NCI-H1694 treated with DMSO at 0.1 percent for 48 hours (cell line): ENCODE measurements around the gene BTBD7.

Experiments used
- DNase-seq: peaks from one replicate; lab custom pipeline; 2025; lab: John Stamatoyannopoulos, UW

BTBD7 gene

DNA sequence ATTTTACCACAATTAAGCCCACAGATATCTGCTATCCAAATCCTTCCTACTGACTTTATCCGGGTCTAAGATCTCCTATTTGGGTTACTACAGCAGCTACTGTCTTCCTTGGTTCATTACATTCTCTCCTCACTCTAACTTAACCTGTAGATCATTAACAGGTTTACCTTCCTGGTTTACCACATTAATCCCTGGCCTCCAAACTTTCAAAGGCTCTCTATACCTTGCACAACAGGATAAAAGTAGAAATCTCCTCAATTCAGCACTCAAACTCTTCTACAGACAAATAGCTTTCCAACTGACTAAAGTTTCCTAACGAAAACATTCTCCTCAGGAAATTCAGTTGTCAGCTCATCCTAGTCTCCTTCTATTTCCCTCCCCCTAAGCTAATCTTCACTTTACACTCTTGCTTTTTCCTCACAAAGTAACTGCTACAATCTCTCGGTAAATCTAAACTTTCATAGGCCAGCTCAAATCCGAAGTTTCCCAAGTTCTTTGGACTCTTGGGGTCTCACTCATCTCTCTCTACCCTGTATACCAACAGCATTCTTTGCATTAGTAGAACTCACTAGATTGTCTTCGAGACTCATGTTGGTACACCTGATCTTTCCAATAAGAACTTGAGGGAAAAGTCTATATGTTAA is 2.7 kb downstream of the BTBD7 start:
- no peak for DNase-seq

DNA sequence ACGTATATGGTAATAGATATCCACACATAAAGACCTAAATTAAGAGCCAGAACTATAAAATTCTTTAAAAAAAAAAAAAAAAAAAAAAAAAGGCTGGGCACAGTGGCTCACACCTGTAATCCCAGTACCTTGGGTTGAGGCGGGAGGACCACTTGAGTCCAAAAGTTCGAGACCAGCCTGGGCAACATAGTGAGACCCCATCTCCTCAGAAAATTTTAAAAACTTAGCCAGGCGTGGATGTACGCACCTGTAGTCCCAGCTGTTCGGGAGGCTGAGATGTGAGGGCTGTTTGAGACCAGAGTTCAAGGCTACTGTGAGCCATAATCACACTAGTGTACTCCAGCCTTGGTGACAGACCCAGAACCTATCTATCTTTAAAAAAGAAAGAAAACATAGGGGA is 4.3 kb downstream of the BTBD7 start:
- DNase-seq, result no peak

DNA sequence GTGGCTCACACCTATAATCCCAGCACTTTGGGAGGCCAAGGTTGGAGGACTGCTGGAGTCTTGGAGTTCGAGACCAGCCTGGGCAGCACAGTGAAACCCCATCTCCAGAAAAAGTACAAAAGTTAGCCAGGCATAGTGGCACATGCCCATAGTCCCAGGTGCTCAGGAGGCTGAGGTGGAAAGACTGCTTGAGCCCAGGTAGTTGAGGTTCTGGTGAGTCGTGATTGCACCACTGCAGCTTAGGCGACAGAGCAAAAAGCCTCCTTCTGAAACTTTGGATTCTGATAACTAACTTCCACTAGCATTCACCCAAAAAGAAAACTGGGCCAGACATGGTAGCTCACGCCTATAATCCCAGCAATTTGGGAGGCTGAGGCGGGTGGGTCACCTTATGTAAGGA is 6.6 kb downstream of the BTBD7 start:
- no peak for DNase-seq

DNA sequence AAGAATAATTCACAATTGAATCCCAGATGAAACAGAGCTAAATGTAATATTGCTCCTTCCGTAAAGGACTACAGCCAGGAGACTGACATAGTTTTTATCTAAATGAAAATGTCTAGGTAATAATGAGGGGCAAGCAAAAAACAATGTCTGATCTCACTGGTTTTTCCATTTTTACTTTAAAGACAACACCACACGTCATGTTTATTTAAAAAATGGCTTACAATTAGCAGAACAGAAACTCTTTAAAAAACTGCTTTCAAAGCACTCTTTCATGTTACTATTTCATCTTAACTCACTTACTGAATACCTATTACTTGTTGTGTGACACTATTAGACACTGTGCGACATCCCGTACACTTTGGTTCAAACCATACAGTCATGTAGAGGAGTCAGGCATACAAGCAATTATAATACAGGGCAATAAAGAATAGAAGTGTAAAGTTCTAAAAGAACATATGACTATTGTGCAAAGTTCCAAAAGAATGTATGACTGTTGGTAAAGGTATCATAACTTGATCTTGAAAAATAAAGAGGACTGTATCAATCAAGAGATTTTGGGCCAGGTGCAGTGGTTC is 9.1 kb downstream of the BTBD7 start:
- no peak for DNase-seq

DNA sequence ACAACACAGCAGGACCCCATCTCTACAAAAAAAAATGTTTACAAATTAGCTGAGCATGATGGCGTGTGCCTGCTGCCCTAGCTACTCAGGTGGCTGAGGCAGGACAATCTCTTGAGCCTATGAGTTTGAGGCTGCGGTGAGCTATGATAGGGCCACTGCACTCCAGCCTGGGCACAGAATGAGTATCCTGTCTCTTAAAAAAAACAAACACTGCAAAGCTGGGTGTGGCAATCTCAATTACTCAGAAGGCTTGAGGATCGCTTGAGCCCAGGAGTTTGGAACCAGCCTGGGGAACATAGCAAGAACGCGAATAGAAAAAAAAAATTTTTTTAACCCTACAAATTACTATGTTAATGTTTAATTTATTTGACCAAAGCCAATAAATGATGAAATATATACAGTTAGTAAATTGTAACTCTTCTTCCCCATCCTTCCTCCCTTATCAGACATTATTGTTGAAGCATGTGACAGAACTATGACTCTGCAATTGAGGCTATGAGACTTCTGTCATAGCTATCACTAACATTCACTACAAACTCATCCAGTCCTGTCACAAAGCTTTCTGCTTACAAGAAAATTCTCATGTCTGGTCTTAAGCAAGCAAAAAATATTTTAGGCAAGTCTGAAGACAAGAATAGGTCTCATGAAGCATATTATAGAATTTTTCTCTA is 9.8 kb downstream of the BTBD7 start:
- DNase-seq, result no peak

DNA sequence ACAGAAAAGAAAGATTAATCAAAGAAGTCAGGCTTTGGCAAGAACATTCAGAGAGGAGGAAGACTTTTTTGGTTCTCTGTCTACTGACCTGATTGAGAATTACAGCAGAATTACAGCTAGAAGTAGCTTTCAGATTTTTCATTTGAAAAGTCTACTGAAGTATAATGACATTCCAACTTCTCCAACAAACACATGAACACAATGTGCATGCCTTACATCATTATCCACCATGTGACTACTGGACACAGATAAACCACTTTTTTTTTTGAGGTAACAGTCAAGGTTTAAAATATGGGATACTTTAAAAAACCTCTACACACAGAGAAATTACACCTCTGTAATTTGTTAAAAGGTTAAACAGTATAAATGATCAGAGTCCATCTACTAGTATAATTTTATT is 12.3 kb downstream of the BTBD7 start:
- no peak for DNase-seq

DNA sequence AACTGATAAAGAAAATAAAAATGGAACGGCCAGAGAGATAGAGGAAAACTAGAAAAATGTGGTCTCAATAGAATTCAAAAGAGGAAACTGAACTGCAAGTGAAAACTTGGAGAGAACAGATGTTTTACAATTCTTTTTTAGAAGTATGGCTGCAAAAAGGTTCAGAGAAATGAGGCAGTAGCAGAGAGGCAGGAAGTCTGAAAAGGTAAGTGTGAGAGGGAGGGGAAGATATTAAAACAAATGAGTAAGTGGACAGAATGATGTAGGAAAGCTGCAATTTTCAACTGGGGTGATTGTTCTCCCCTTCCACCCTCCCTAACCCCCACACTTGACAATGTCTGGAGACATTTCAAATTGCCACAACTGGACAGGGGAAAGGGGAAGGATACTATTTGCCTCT is 12.9 kb downstream of the BTBD7 start:
- no peak for DNase-seq

DNA sequence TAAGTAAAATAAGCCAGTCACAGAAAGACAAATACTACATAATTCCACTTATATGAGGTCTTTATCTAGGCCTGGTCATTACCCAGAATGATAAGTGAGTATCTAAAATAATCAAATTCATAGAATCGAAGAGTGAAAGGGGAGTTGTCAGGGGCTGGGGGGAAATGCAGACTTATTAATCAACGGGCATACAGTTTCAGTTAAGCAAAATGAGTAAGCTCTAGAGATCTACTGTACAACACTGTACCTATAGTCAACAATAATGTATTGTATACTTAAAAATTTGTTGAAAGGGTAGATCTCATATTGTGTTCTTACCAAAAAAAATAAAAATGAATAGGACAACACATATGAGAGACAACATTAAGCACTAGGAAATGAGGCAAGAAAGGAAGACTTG is 13.3 kb downstream of the BTBD7 start:
- no peak for DNase-seq

DNA sequence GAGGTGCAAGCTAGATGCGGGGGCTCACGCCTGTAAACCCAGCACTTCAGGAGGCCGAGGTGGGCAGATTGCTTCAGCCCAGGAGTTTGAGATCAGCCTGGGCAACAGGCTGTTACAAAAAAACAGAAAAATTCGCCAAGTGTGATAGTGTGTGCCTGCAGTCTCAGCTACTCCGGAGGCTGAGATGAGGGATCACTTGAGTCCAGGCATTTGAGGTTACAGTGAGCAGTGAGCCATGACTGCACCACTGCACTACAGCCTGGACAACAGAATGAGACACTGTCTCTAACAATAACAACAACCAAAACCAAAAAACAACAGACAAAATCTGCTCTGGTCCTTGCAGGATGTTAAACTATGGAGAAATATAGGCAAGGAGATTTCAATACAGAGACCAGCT is 13.9 kb downstream of the BTBD7 start:
- no peak for DNase-seq

DNA sequence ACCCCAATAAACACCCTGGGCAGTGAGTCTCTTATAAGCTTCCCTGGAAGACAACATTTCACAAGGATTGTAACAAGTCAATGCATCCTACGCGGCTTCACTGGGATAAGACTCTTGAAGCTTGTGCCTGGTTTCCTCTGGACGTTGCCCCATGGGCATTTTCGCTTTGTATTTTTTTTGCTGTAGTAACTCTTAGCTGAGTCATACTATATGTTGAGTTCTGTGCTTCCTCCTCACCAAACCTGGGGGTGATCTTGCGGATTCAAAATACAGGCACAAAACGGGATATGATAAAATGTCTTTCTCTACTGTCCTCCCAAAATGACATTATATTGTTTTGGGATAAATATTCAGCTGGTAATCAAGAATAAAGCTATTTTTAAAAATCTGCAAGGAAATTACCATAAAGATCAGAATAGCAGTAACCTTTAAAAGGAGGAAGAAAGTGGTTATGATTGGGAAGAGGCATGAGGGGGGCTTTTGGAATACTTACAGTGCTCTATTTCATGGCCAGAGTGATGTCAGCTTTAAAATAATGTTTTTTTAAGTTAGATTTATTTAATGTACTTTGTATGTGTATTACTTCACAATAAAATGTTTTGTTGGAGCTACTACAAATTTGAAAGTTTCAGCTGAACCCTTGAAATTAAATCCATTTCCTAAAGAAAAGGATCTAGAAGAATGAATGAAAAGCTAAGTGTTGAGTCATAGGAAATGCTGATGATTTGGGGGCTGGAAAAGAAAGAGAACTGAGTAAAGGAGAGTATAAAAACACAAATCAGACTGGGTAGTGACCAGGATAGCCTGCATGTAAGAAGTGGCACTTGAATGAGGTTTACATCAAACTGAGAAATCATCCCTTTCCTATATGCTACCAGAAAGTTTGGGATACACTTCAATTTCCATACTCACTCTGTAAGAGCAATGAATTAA is 14.7 kb downstream of the BTBD7 start:
- DNase-seq, result no peak

DNA sequence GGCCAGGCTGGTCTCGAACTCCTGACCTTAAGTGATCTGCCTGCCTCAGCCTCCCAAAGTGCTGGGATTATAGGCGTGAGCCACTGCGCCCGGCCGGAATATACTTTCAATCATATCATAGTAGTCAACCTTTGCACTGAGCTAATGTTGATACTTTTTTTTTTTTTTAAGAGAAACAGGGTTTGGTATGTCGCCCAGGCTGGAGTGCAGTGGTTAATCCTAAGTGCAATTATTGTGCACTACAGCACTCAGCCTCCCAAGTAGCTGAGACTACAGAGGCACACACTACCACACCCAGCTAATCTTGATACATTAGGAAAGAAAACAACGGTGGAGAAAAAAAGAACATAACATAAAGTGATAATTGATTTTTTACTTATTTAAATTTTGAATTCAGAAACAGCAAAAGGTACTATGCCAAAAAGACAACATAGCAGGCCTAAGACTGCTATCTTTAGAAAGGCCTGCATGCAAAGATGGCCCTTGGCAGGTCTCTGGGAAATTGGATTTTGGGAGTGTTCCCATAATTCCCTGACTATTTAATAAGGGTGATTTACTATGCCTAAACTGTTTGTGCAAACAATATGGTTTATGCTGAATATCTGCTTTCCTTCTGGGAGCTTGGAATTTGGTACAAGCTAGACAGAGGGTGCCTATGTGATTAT is 15.5 kb downstream of the BTBD7 start:
- no peak for DNase-seq

DNA sequence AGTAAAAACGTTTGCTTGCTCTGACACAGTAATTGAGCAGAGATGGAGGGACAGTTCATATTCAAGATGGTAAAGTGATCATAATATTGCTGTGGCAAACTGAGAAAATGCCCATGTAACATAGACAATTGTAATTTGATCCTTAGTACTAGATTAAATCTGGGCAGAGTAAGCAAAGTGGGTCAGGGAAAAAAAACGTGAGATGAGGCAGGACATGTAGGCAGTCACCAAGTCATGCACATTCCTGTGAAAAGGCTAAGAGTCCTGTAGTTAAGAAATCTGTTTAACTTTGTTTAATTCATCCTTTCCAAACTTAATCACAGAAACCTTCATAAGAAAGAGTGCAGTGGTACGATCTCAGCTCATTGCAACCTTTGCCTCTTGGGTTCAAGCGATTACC is 16.1 kb downstream of the BTBD7 start:
- no peak for DNase-seq

DNA sequence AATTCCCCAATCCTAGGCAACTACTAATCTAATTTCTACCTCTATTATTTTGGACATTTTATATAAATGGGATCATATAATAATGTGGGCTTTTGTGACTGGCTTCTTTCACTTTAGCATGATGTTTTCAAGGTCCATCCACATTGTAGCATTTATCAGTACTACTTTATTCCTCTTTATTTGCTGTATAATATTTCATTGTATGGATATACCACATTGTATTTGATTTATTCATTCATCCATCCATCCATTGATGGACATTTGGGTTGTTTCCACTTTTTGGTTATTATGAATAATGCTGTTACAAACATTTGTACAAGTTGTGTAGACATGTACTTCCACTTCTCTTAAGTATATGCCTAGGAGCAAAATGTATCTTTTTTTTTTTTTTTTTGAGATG is 17.3 kb downstream of the BTBD7 start:
- DNase-seq, result no peak

DNA sequence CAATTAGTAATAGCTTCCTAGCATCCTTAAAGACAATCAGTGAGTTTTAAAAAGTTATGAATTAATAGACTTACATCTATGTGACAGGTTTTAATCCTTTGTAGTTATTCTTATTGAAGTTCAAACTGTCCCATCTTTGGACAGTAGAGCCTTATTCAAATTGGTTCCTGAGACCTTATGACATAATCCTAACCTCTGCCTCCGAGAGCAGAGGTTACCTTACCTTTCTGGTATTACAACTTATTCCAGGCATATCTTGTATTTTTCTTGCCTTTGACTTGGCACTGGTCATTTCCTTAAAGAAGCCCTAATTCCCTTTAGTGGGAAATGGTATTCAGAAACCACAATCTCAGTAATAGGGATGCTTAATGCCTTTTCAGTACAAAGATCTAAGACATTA is 21.8 kb downstream of the BTBD7 start:
- DNase-seq, result no peak

DNA sequence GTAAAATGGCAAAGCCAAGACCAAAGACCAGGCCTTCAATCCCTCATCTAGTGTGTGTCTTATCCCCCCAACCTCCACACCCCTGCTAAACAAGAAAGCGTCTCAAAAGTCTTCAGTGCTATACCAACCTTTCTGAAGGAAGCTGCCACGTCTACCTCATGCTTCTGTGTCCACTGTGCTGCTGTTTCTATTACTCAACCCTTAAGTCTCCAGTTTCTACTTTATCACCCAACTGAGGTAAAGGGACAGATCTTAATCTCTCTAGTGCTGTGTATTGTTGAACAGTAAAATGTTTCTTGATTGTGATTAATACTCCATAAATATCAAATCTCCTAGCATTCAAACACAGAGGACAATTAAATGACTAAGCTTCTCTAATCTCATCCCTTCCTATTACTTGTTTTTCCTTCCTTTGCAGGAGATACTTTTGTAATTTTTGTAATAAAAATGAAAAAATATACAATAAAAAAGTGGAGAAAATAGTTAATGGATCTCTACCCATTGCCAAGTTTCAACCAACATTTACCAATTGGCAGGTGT is 23.3 kb downstream of the BTBD7 start:
- DNase-seq, result no peak

DNA sequence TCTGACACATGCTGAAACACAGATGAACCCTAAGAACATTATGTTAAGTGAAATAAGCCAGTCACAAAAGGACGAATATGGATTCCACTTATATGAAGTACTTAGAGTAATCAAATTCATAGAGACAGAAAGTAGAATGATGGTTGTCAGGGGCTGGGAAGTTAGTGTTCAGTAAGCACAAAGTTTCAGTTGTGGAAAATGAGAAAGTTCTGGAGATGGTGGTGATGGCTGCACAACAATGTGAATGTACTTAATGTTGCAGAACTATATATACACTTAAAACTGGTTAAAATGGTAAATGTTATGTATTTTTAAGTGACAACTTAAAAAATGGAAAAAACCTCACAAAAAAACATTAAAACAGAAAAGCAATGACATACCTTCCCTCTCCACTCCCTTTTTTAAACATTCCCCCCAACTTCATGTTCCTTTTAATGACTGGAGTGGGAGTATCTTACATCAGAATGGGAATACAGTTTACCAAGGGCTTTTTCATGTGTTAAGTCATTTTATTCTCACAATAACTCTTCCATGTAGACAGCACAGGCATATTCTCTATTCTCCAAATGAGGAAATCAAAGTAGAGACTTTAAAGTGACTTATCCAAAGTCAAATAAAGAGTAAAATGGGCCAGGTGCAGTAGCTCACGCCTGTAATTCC is 24.0 kb downstream of the BTBD7 start:
- DNase-seq, result no peak

DNA sequence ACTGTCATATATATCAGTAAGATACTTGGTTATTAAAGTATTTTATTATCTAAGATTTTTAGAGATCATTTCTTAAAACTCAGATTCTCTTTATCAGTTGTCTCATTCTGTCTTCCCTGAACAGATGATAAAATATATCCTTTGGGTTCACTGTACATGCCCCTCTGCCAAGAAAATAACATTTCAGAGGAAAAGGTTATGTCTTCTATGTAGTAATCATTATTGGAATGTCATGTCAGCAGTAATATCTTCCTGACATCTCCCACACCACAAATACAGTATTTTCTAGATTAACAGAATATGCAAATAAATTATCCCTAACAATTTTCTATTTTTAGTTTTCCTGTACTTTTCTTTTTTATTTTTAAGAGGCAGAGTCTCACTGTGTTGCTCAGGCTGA is 26.0 kb downstream of the BTBD7 start:
- DNase-seq, result no peak

DNA sequence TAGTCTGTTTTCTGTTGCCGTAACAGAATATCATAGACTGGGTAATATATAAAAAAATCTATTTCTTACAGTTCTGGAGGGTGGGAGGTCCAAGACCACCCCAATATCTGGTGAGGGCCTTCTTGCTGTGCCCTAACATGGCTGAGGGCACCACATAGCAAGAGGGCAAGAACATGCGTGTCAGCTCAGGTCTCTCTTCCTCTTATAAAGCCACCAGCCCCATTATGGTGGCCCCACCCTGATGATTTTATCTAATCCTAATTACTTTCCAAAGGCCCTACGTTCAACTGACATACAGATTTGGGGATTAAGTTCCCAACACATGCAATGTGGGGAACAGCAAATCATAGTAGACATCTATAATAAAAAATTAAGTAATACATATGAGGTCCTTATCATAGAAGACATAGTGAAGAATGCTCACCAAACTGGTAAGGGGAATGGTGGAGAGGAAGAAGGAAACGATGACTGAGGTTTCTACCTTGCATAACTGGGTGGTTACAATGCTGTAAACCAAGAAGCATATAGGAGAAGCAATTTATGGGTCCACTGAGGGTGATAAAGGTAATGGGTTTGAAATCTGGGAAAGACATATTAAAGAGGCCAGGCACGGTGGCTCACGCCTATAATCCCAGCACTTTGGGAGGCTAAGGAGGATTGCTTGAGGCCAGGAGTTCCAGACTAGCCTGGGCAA is 27.0 kb downstream of the BTBD7 start:
- no peak for DNase-seq

DNA sequence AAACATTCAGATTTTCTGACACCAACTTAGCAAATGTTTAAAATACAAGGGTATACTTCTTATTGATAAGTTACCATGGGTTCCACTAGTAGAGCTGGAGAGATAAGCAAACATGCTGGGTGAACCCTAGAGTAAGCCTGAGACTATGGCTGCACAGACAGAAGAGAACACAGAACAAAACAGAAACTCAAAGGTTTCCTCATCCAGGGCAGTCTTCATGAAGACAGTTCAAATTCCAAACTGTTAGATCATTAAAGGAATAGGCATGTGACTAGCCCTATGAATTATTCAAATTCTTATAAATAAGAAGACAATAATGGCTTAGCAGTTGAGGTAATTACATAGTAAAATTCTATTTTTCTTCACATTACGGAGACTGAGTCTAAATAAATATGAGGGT is 28.1 kb downstream of the BTBD7 start:
- DNase-seq, result no peak

DNA sequence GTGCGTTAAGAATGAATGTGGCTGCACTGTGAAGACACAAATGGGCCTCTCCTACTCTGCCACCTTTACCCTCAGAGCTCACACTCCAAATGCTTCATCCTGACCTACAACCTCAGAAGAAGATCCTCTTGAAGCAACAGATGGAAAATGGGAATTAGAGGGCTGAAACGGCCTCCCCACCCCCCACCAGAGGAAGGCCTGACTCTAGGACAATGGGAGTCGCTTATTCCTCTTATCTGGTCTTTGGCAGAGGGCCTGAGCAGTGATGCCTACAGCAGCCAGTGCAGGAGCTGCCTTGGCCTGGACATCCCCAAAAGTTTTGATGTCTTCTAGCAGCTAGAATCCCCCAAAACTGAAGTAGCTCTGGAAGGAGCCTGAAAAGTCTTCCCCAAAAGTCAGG is 29.2 kb downstream of the BTBD7 start:
- DNase-seq, result no peak
